GM19035 (cell line): ENCODE results near the gene ADCY6.

ENCODE experiments used
- ATAC-seq: cut with Tn5 transposase; IDR thresholded peaks from one replicate; pipeline ENCODE4 v1.9.1; 2021; ENCODE audit not compliant: unreplicated experiment

ADCY6 gene

DNA sequence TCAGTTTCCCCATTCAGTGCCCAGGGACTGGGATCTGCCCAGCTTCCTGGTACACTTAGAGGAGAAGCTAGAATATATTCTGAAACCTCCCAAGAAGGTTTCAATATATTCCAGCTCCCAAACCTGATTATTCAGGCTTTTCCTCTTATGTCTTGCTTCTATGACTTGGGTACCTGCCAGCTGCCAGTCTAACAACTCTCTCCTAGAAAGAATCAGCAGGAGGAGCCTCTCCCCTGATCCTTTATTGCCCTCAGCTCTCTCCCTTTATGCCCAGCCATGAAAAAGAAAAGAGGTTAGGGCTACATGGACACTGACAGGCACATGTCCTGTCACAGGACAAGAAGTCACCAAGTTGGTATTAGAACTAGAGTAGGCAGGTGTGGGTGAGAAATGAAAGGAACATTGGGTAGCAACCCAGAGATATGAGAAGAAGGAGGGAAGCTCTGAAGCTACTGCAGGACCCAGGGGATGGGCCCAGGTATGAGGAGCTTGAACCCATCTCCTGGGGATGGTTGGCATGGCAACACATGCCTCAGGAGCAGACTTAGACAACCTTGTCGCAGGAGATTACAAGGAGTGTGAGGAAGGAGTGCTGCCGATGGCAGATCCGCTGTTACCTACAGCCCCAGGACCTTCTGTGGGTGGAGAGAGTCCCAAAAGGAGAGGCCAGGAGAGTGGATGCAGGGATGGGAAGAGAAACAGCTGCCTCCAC, 27.4 kb upstream of the ADCY6 start:
- ATAC-seq: no peak

DNA sequence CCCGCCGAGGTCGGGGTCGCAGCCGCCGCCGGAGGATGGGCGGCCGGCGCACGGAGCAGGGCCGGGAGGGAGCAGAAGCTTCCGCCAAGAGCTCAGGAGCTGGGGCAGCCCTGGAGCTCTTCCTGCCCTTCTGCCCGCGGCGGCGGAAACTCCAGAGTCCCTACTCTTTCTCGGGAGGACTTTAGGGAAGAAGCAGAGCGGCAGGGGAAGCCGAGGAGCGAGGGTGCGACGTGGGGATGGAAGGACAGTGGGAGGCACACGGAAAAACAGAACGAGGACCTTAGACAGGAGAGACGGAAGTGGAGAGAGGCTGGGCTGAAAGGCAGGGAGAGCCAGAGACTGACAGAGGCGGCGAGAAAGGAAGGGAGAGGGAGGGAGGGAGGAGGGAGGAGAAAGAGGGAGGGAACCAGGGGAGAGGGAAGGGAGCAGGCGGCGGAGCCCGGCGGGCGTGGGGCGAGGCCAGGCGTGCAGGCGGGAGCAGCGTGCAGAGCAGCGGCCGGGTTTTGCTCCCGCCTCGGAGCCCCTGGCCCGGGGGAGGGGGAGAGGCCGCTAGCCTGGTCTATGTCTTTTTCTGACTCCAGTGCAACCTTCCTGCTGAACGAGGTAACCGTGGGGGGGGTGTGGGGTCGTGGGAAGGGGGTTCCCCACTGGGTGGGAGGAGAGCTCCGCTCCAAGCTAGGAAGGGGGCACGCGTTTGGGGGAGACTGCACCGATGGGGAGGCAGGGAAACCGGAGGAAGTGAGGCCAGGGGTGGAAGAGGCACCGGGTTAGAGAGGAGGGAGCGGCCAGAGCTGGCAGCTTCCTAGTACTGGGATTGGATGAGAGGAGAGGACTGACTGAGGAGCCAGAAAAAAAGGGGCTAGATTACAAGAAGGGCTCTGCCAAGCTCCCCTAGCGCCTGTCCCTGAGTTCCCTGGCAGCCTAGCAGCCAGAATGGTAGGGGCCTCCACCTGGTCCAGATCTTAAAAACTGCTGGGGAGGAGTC, 26.5 kb upstream of the ADCY6 start:
- ATAC-seq: peak; percentile 33

DNA sequence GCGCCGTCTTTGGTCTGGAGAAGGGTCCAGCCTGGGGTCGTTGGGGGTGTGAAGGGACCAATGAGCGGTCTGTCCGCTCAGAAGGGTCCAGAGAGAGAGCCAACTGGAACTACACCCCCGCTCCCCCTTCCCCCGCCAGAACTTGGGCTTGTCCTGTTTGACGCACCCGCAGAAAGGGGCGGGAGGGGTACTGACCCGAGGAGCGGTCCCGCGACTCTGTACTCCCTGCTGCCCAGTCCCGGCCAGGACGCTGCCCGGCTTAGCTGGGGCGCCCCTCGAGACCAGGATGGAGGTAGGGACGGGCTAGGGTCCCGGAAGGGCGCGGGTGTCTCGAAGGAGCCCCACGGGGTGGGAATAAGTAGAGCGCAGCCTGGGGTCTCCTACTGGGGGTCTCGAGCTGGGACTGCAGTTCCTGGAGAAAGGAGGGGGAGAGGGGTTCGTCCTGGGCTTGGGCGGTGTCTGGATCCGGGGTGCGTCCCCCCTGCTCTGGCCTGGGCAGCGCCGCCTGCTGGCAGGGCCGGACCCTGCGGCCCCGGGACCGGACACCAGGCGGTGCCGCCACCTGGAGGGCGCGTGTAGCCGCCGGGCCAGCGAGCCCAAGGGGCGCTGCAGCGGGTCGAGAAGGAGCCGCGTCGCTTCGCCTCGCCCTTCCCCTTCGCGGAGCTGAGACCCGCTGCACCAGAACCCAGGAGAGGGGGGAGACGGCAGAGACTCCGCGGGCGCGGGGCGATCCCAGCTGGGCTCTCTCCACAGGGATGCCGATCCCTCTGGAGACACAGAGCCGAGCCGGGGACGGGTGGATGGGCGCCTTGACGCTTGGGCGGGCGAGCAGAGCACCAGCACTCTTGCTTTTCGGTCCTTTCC, 25.6 kb upstream of the ADCY6 start:
- peak; percentile 84 for ATAC-seq

DNA sequence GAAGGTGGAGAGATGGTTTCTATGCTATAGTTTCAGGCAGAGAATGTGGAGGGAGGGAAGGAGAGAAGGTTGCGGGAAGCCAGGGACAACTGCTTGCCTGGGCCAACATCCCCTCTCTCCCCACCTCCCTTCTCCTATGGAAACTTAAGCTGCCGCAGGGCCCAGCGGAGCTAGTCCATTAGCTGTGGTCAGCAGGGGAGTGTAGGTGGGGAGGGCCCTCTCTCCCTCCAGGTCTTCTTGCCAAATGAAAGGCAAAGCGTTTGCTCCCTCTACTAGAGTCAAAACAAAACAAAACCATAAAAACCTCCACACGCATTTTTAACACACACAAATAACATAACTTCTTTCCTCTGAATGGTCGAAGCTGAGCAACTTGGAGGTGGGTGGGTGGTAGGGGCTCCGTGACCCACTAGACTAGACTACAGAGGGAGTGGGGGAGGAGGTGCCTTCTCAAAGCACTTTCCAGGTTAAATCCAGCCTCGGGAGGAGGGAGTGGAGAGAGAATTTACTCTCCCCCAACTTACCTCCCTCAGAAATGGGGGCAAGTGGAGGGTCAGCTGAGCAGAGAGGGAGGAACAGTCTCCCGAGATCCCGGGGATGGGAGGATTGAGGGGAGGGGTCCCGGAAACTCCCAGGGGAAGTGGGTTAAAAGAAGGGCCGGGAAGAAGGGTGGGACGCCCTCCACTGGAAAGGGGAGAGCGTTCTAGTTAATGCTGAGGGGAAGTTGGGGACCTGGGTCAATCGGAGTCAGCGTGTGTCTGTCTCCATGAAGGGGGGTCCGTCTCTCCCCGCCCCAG, 24.8 kb upstream of the ADCY6 start:
- ATAC-seq: no peak

DNA sequence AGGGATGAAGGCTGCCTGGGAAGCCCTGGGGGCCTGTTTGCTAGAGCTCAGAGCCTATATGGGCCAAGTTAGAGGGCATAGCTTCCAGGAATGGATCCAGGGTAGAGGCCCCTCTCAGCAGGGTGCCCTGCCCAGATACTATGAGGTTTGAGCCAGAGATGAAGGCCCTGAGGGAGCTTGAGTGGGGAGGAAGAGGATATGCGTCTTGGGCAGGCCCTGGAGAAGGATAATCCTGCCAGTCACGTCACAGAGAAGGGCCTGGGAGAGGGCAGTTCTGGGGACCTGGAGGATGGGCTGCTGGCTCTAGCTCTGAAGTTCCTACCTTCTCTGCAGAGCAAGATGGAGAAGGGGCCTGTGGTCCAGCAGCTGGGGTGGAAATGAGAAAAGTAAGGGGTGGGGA, 23.5 kb upstream of the ADCY6 start:
- no peak for ATAC-seq

DNA sequence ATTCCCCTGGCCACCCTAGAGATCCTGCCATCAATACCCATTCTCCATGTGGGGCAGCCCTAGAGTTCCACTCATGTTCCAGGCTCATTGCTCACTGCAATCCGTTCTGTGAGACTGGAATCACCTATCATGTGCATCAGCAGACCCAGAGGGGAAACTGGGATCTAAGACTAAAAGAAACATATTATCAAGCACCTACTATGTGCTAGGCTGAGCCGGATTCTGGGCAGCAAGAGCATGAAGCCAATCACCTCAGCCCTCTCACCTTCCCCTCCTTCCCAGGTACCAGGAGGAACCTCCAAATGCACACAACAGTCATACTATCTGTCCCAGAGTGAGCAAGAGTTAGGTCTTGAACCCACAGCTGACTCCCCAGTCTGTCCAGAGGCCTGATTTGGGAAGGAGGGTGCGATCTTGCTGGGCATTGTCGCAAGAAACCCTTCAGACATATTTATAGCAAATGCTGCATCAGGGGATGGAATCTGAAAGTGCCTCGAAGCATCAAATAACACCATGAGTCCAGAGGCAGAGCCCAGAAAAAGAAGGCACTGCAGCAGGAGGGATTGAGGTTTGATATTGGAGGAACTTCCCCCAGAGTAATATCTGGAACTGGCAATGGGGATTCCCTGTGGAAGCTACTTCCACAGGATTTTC, 22.7 kb upstream of the ADCY6 start:
- no peak for ATAC-seq

DNA sequence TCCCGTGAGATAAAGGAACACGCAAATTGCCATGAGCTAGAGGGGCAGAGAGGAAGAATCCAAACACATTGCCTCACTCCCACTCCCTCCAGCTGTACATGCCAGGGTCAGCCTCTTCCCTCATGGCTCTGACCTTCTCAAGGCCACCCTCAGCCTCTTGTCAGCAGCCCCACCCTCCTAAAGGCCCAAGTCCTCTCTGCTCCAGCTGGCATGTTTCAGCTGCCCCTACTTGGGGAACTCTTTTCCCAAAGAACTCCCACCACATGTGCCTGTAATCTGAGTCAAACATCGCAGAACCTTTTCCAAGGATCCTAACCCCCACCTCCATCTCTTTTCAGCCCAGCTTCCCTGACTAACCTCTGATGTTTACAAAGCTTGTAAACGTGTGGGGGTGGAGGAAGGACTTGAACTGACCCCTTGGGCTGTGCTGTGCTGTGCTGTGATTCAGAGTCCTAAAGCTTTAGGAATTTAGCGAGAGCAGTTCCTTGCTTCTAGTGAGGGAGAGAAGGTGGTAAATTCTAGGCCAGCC, 22.1 kb upstream of the ADCY6 start:
- ATAC-seq: no peak

DNA sequence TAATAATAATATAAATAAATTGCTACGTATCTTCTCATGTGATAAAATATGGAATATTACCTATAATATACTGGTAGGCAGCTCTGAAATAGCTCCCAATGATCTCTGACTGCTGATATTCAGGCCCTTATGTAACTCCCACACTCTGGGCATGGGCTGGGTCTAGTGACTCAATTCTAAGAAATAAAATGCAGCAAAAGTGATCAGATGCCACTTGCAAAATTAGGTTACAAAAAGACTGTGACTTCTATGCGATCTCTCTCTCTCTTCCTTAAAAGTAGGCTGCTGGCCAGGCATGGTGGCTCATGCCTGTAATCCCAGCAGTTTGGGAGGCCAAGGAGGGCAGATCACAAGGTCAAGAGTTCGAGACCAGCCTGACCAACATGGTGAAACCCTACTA, 19.1 kb upstream of the ADCY6 start:
- no peak for ATAC-seq

DNA sequence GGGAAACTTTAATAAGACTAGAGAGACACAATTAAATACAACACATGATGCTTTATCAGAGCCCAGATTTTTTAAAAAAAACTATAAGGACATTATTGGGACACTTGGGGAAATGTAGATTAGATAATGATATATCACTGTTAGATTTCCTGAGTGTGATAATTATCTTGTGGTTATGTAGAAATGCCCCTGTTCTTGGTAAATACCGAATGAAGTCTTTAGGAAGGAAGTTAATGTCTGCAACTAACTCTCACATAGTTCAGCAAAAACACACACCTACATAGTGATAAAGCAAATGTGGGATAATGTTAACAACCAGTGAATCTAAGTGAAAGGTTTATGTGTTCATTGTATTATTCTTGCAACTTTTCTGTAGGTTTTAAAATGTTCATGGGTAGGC, 14.8 kb upstream of the ADCY6 start:
- no peak for ATAC-seq

DNA sequence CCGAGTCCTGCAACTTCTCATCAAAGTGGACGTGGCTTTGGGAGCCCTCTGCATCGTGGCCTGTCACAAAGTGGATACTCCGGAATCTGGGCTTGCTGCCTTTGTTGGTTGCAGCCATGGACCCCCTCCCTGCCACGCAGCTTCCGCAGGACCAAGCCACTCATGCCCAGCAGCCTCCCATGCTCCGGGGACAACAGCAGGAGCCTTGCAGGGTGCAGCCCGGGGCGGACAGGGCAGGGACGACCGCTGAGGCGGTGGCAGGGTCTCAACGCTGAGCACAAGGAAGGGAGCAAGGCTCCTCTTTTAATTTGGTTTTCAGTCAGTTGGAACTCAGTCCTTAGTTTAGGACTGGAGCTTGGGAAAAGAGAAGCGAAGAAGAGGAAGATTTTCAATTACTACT, 12.1 kb upstream of the ADCY6 start:
- no peak for ATAC-seq

DNA sequence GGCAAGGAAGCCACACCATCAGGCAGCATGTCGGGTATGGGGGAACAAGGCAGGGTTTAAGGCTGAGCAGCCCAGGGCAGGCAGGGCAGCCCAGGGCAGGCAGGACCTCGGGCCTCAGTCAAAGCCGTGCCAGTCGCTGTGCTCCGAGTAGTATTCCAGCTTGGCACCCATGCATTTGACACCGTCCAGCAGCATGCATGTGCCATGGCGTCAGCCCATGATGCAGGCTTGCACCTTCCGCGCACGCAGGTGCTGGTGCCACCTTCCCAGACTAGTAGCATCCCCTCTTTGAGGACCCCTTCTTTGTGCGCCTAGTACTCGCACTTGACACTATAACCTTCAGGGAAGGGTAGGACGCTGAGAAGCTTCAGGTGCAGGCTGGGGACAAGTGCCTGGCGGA, 11.6 kb upstream of the ADCY6 start:
- ATAC-seq: no peak

DNA sequence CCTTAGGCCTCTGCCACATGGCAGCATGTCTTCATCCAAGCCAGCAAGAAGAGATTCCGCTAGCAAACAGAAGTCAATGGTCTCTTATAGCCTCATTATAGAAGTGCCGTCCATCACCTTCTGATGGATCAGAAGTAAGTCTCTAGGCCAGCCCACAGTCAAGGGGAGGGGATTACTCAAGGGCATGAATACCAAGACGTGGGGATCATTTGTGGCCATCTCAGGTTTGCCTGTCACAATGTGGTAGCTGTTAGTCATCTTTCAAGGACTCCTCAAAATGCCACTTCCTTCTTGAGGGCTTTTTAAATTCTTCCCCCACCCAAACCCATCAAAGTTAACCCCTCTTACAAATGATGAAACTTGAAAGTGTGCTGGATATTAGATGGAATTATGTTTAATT, 8.1 kb upstream of the ADCY6 start:
- no peak for ATAC-seq

DNA sequence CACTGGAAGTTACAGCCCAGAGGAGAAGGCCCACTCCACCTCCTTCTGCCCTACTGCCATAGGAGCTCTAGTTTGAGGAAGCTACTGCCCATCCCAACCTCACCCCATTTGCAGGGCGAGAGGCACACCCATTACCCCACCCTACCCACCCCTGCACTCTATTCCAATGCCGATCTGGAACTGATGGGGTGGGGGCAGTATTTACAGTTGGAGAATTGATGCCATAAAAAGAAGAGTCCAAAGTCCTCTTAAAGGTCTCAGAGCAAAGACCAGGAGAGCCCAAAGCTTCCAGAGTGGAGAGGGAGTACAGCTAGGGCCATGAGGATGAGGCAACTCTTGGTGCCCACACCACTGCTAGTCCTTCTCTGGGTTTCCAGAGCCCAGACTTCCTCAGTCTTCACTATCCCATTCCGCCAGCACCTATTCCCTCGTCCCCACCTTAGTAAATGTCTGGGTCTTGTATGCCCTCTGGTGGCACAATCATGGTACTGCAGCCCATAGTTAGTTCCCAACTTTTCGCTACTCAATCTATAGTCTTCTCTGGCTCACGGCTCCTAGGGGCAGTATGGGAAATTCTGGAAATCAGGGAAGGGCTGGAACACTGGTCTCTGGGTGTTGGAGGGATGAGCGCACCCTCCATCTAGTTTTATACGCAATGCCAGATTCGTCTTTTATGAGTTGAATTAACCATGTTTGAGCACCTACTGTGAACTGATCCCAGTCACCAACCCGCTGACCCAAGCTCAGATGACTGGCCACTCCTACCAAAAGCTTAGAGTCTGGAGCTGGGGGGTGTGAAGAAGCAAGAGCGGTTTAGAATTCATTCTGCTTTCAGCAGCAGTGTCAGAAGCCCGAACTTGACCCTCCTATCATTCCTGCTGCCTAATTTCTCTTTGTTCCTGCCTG, 6.9 kb upstream of the ADCY6 start:
- no peak for ATAC-seq

DNA sequence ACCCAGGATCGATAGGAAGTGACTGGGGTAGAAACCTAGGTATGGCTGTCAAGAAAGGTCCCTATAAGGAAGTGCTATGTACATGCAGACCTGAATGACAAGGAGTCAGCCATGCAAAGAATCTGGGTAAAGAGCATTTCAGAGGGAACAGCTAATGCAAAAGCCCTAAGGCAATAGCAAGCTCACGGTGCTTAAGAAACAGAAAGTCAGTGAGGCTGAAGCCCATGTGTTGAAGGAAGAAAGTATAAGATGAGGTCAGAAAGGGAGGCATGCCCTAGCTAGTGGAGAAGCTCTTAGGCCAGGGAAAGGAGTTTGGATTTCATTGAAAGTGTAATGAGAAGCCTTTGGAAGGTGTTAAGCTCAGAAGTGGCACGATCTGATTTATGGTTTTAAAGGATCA, 6.0 kb upstream of the ADCY6 start:
- no peak for ATAC-seq

DNA sequence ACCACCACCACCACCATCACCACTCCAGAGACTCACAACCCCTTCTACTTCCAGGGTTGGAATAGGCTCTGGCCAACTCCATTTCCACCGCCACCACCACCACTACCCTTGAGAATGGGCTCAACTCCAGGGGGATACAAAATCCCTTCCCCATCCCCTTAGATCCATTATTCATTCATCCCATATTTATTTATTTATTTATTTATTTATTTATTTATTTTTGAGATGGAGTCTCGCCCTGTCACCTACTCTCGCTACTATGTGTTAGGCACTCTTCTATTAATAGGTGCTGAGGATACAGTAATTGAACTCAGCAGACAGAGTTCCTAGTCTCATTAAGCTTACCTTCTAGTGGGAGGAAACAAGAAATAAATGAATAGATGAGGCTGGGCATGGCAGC, 4.8 kb upstream of the ADCY6 start:
- ATAC-seq: no peak

DNA sequence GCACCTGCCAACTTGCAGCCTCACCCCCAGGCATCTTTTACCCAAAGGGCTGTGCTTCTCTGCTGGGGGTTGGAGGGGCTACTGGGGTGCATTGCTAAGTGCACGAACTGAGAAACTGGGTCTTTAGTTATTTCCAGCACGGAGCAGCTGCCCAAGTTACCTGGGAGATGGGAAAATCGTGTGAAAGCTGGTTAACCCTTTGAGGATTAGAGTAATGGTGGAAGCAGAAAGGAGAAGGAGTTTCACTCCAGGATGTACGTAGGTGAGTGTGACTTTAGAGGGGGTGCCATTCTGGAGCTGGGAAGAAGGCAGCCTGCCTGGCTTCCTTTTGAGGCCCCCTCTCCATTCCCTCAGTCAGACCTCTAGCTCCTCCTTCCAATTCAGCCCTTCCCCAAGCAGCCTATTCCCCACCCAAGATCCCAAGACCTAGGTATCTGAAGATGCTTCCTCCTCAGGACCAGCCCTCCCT, 1.0 kb upstream of the ADCY6 start:
- ATAC-seq: no peak

DNA sequence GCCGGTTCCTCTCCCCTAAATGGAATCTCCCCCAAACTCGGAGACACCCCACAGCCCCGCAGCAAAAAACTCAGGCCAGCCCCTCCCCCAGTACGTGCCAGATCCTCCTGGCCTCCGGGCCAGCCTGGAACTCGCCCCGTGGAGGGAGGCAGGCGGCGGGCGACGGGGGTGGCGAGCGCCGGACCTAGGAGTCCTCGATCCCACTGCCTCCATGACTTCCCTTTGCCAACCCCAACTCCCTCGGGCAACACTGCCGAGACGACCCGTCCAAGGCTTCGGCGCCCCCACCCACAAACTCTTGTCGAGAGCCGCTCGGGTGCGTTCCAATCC, 400 bp downstream of the ADCY6 start:
- no peak for ATAC-seq

DNA sequence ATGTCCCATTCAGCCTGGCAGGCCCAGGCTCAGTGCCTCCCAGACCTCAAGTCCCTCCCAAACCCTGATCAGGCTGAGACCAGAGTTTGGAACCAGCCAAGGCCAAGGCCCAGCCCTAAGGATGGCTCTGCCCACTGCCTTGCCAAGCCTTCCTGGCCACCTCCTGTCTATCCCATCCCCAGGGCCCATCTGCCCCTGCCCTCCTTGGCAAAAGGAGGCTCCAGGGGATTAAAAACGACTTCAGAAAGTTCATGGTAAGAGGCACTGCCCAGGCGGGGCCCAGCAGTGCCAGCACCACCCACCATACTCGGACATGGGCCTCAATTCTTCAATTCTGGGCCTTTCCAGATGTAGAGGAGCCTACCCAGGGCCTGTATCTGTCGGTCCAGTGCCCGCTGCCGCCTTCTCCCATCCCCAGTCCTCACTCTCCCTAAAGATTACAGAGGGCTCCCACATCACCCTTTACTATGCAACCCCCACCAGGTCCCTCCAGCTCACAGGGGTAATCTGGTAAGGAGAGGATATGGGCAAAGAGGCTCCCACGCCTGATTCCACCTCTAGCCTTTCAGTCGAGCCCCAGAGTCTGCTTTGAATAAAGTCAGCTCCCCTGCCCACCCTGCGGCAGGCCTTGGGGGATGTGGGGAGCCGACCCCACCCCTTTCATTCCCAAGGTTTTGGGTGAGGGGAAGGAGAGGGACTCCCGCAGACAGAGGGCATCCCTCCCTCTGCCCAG, 932 bp downstream of the ADCY6 start:
- ATAC-seq: no peak
